K562 (cell line): ENCODE results near the gene MAD1L1. TPM values are rescaled to one million over a fixed set of nuclear protein-coding genes. Genes with fewer than 3 reads are reported as not detected.
A peak's percentile ranks its signal among the peaks of the same experiment; 100 is the strongest.

Experiments
- CREB3 ChIP-seq: fragments of 450-650 bp; conservative IDR thresholded peaks from 2 replicates; pipeline ENCODE4 v1.6.1; 2016; ENCODE audit warnings: missing genetic modification characterization, low read depth, mild to moderate bottlenecking, missing compliant biosample characterization, moderate library complexity
- DMBX1 ChIP-seq: fragments of 250-450 bp; sonication (Bioruptor Pico); IDR thresholded peaks from 2 replicates; pipeline ENCODE4 v1.8.0; 2022; ENCODE audit warnings: inconsistent platforms, mild to moderate bottlenecking, moderate library complexity, borderline replicate concordance
- HNRNPL ChIP-seq: fragments of 200-400 bp; formaldehyde crosslinking; IDR thresholded peaks from 2 replicates; pipeline ENCODE4 v1.6.1; 2017; ENCODE audit warnings: low read depth, mild to moderate bottlenecking, low read length
- MBD1 ChIP-seq: fragments of 250-450 bp; sonication (Bioruptor Pico); IDR thresholded peaks from 2 replicates; pipeline ENCODE4 v1.8.0; 2022; ENCODE audit warnings: inconsistent platforms
- NUFIP1 ChIP-seq: fragments of 450-650 bp; IDR thresholded peaks from 2 replicates; pipeline ENCODE4 v1.6.1; 2018; ENCODE audit not compliant: partially characterized antibody
- POLR2A ChIP-seq: fragments of 450-650 bp; conservative IDR thresholded peaks from 2 replicates; pipeline ENCODE4 v1.6.1; 2016
- RBBP5 ChIP-seq: fragments of 200-600 bp; sonication (generic); IDR thresholded peaks from 2 replicates; pipeline ENCODE4 v1.6.1; 2012; ENCODE audit warnings: borderline replicate concordance, mild to moderate bottlenecking, low read length, control low read depth, inconsistent platforms; ENCODE audit not compliant: insufficient read depth, poor library complexity, severe bottlenecking
- RBM34 ChIP-seq: fragments of 200-400 bp; formaldehyde crosslinking; IDR thresholded peaks from 2 replicates; pipeline ENCODE4 v1.6.1; 2018; ENCODE audit warnings: low read length, borderline replicate concordance; ENCODE audit not compliant: insufficient read depth
- REST ChIP-seq, 2 experiments: fragments of 450-650 bp; formaldehyde crosslinking in 1 of 2; IDR thresholded peaks; 2 replicates each; pipeline versions ENCODE4 v1.4.0 to v1.6.1; 2014 to 2020; ENCODE audit warnings: mild to moderate bottlenecking in 2 of 2, borderline replicate concordance in 1 of 2, low read depth in 1 of 2
- RUNX1 ChIP-seq: sonication (generic); IDR thresholded peaks from 2 replicates; pipeline ENCODE4 v1.6.1; 2016; ENCODE audit warnings: antibody characterized with exemption, low read depth
- WHSC1 ChIP-seq: IDR thresholded peaks from one replicate; pipeline ENCODE4 v1.6.1; 2012; ENCODE audit warnings: low read length, control low read depth, inconsistent platforms
- ZBTB1 ChIP-seq: sonication (generic); formaldehyde crosslinking; IDR thresholded peaks from 2 replicates; pipeline ENCODE4 v1.8.1; 2023; ENCODE audit warnings: missing genetic modification reagents, low read depth, mild to moderate bottlenecking, borderline replicate concordance
- ZFP30 ChIP-seq: fragments of 250-450 bp; sonication (Bioruptor Pico); IDR thresholded peaks from 2 replicates; pipeline ENCODE4 v1.8.0; 2022; ENCODE audit warnings: moderate library complexity, mild to moderate bottlenecking, inconsistent platforms, borderline replicate concordance
- ZNF140 ChIP-seq: fragments of 250-450 bp; sonication (Bioruptor Pico); IDR thresholded peaks from 2 replicates; pipeline ENCODE4 v1.8.0; 2021; ENCODE audit warnings: moderate library complexity, mild to moderate bottlenecking, inconsistent platforms
- ZNF3 ChIP-seq: fragments of 250-450 bp; sonication (Bioruptor Pico); IDR thresholded peaks from 2 replicates; pipeline ENCODE4 v1.5.0; 2021; ENCODE audit warnings: mild to moderate bottlenecking, moderate library complexity
- ZNF584 ChIP-seq: fragments of 200-800 bp; sonication (Bioruptor generic); IDR thresholded peaks from 2 replicates; pipeline ENCODE4 v1.6.1; 2016; ENCODE audit warnings: low read depth, mild to moderate bottlenecking, missing genetic modification characterization, missing compliant biosample characterization
- ZSCAN29 ChIP-seq: fragments of 450-650 bp; IDR thresholded peaks from 2 replicates; pipeline ENCODE4 v1.6.1; 2017
- polyA plus RNA-seq, 8 experiments: library from polyadenylated mRNA; depleted of rRNA in 4 of 8; stranded (reverse) in 5 of 8; unstranded in 3 of 8; fragments of >200 nt; fragmentation: Nextera tagmentation in 2 of 8; fragmentation: Illumina TruSeq in 1 of 8; extraction: Ambion mirVana in 2 of 8; extraction: Trizol in 1 of 8; gene quantifications; 2 replicates each; pipeline versions ENCODE4 v1.2.1 to v1.2.3, GENCODE V29; 2011 to 2014; ENCODE audit warnings: inconsistent platforms in 1 of 8, missing spikeins in 1 of 8
- total RNA-seq, 7 experiments: library from RNA; depleted of rRNA in 6 of 7; stranded (reverse); fragments of >200 nt in 6 of 7; fragmentation: Illumina TruSeq in 2 of 7; extraction: Trizol in 2 of 7; gene quantifications; 2 replicates each; pipeline versions ENCODE4 v1.2.1 to v1.2.3, GENCODE V29; 2011 to 2021; ENCODE audit warnings: low replicate concordance in 1 of 7

MAD1L1 gene
- total and polyA plus RNA-seq, 9 of the 15 experiments (the other 6 are each of a cell fraction or from before 2014, with no cell fraction given): 1.7 to 89.7 (median 18.0) TPM

GRCh38 chr7:1853986-1854865, 378.5 kb downstream of the MAD1L1 start (continued):
- TF ChIP-seq REST (IDR thresholded peaks at IDR 0.05; ENCODE audit: borderline replicate concordance) (no peak), REST (CRISPR knock-in tag; IDR thresholded peaks at IDR 0.05; ENCODE audit: low read depth) (no peak), RBM34 (no peak), ZBTB1 (CRISPR knock-in tag) (no peak), RBBP5 (peak; percentile 66), NUFIP1 (no peak), ZNF584 (CRISPR knock-in tag) (no peak), ZNF140 (CRISPR knock-in tag) (no peak), ZSCAN29 (no peak), RUNX1 (no peak), POLR2A (0 out of 2 replicates have a peak, but pooled peaks have one; percentile 6), ZFP30 (CRISPR knock-in tag) (no peak), HNRNPL (no peak), CREB3 (no peak), ZNF3 (CRISPR knock-in tag) (no peak), WHSC1 (no peak), MBD1 (no peak), DMBX1 (CRISPR knock-in tag) (no peak)
